AG04450 (cell line): ENCODE results near the gene SYPL2. TPM values are rescaled to one million over a fixed set of nuclear protein-coding genes. Genes with fewer than 3 reads are reported as not detected.

ENCODE experiments used
- CTCF ChIA-PET: fragments of 300-600, 350-600 bp; formaldehyde crosslinking; extraction: SDS; loops from one replicate; lab custom pipeline; 2022; ENCODE audit warnings: antibody characterized with exemption, inconsistent platforms; lab: Charles Lee
- POLR2A ChIA-PET: fragments of 350-600 bp; formaldehyde crosslinking; extraction: SDS; loops from one replicate; lab custom pipeline; 2021; ENCODE audit warnings: antibody characterized with exemption, inconsistent platforms; lab: Yijun Ruan, JAX
- DNase-seq: peaks from one replicate; pipeline ENCODE4 v3.0.0-alpha.2; 2011; ENCODE audit warnings: low read depth, low spot score
- H3K27ac ChIP-seq: one replicate; pipeline ENCODE4 v1.5.1; 2012; ENCODE audit warnings: low read depth, low read length, control low read depth
- H3K27me3 ChIP-seq: one replicate; pipeline ENCODE4 v1.6.0; 2012; ENCODE audit warnings: low read length; ENCODE audit not compliant: control insufficient read depth, insufficient read depth
- H3K4me3 ChIP-seq: 2 replicates; pipeline ENCODE4 v1.5.1; 2011; ENCODE audit warnings: mild to moderate bottlenecking, low read depth, low read length, control low read depth
- H3K9me3 ChIP-seq: 2 replicates; pipeline ENCODE4 v1.5.1; 2012; ENCODE audit warnings: low read length; ENCODE audit not compliant: control insufficient read depth, insufficient read depth
- polyA plus RNA-seq: library from polyadenylated mRNA; depleted of rRNA; stranded (reverse); fragments of >200 nt; gene quantifications from 2 replicates; pipeline ENCODE4 v1.2.3, GENCODE V29; 2011
- TF ChIP-seq, protein P1 (sequence below): IDR thresholded peaks from 2 replicates; pipeline ENCODE4 v1.5.1; 2011; ENCODE audit warnings: low read depth, low read length, control low read depth, inconsistent platforms

The SYPL2 gene
- polyA plus RNA-seq, 1 experiment = 0.40 TPM

DNA sequence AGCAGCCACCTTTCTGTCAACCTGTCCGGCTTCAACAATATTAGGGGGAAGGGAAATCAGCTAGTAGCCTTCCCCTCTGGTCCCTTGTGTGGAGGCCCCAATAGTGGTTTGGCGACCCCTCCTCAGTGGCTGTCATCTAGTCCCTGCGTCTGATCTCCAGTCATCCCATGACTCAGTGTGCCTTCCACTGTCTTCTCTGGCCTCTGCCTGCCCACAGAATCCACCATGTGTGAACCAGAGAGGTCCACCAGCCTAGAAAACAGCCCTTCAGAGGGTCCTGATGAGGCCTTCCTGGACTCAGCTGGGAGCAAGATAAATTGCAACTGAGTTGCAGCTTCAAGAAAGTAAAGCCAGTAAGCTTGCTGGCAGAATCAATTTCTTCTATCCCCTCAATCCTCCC lies 13.6 kb downstream of the SYPL2 start:
- no peak overlapping the region for H3K27ac ChIP-seq
- TF ChIP-seq, protein P1, sequence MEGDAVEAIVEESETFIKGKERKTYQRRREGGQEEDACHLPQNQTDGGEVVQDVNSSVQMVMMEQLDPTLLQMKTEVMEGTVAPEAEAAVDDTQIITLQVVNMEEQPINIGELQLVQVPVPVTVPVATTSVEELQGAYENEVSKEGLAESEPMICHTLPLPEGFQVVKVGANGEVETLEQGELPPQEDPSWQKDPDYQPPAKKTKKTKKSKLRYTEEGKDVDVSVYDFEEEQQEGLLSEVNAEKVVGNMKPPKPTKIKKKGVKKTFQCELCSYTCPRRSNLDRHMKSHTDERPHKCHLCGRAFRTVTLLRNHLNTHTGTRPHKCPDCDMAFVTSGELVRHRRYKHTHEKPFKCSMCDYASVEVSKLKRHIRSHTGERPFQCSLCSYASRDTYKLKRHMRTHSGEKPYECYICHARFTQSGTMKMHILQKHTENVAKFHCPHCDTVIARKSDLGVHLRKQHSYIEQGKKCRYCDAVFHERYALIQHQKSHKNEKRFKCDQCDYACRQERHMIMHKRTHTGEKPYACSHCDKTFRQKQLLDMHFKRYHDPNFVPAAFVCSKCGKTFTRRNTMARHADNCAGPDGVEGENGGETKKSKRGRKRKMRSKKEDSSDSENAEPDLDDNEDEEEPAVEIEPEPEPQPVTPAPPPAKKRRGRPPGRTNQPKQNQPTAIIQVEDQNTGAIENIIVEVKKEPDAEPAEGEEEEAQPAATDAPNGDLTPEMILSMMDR = no peak
- DNase-seq = no peak
- no peak overlapping the region for H3K4me3 ChIP-seq
- H3K9me3 ChIP-seq = no peaks in the 10 kb centered on the region; the same call in 1 of the 2 replicates
- CTCF ChIA-PET = interaction anchor here (0.8 to 2.9 kb wide), 4 partner anchors 10 to 53 kb away, joined by 4 to 15 read pairs (median 4); no protein-coding TSS in a partner anchor
- peaks cover 50% of the 10 kb centered on the region for H3K27me3 ChIP-seq
- POLR2A ChIA-PET = no interaction called here

GRCh38 chr1:109481646-109482045 lies 15.3 kb downstream of the SYPL2 start:
- H3K27ac ChIP-seq = no peak overlapping the region
- TF ChIP-seq, protein P1 = no peak
- DNase-seq = no peak
- H3K4me3 ChIP-seq = no peak overlapping the region
- ChIA-PET CTCF (interaction anchor here (1.3 to 37.0 kb wide), 4 partner anchors 9 to 53 kb away, joined by 5 to 1351 read pairs (median 12); partner anchors contain the start of gene GPR61), POLR2A (no interaction called here)
- H3K9me3 ChIP-seq = no peaks in the 10 kb centered on the region; the same call in 1 of the 2 replicates
- H3K27me3 ChIP-seq = peaks cover 35% of the 10 kb centered on the region

DNA sequence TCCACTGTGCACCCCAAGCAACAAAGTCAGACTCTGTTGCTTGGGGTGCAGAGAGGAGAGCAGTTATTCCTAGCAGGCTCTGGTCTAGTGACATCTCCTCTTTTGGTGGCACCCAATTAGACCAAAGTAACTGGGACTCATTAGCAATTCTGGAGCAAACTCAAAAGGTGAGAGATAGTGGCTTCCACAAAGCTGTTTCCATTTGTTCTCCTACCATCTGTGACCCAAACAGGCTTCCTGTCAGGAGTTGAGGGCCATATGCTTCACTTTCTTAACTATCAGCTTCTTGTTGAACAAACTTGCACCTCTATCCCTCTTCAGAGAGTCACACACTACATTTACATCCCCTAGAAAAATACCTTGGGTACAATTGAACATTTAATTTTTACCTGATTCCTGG lies 15.9 kb downstream of the SYPL2 start:
- Histone ChIP-seq H3K9me3 (no peaks in the 10 kb centered on the region; the same call in 1 of the 2 replicates), H3K4me3 (no peak overlapping the region), H3K27me3 (peaks cover 31% of the 10 kb centered on the region), H3K27ac (no peak overlapping the region)
- ChIA-PET CTCF (interaction anchor here (0.6 to 37.0 kb wide), 5 partner anchors 8 to 547 kb away, joined by 4 to 1351 read pairs (median 8); partner anchors contain the start of genes CYB561D1 and GPR61), POLR2A (interaction anchor here (2.3 kb wide), 1 partner anchor 56 kb away, joined by 12 read pairs; the partner anchor contains the start of gene PSMA5)
- TF ChIP-seq, protein P1 = no peak
- no peak for DNase-seq

- no peak overlapping the region for H3K27ac ChIP-seq
- no peaks in the 10 kb centered on the region; the same call in 1 of the 2 replicates for H3K9me3 ChIP-seq
- H3K27me3 ChIP-seq = peaks cover 26% of the 10 kb centered on the region
- ChIA-PET POLR2A (interaction anchor here (0.9 to 2.3 kb wide), 3 partner anchors 11 to 57 kb away, joined by 4 to 12 read pairs (median 7); partner anchors contain the start of genes CYB561D1 and PSMA5), CTCF (interaction anchor here (0.6 to 37.0 kb wide), 7 partner anchors 8 to 546 kb away, joined by 3 to 1351 read pairs (median 6); partner anchors contain the start of genes CYB561D1 and GPR61)
- TF ChIP-seq, protein P1 = 0 out of 2 replicates have a peak, but pooled peaks have one; percentile 3
- no peak for DNase-seq
- peak overlapping the region; percentile 67 for H3K4me3 ChIP-seq
Measured at GRCh38 chr1:109482791-109483671, 16.7 kb downstream of the SYPL2 start.
